HFFc6 (cell line): ENCODE results near the gene DNAH3. TPM values are rescaled to one million over a fixed set of nuclear protein-coding genes. Genes with fewer than 3 reads are reported as not detected.
A peak's percentile ranks its signal among the peaks of the same experiment; 100 is the strongest.

Source experiments
- DNase-seq: peaks from one replicate; pipeline ENCODE4 v3.0.0-alpha.2; 2018
- H3K27ac Mint-ChIP-seq: 2 replicates; pipeline ENCODE4 v1.8.0; 2020; ENCODE audit warnings: mild to moderate bottlenecking, mixed read lengths
- H3K27me3 Mint-ChIP-seq: 2 replicates; pipeline ENCODE4 v1.8.0; 2021; ENCODE audit warnings: mild to moderate bottlenecking, moderate library complexity, mixed read lengths; ENCODE audit not compliant: insufficient read depth
- H3K36me3 Mint-ChIP-seq: 2 replicates; pipeline ENCODE4 v1.8.0; 2021; ENCODE audit warnings: low read depth, mixed read lengths
- H3K4me1 Mint-ChIP-seq: 2 replicates; pipeline ENCODE4 v1.8.0; 2020; ENCODE audit warnings: low read depth, mixed read lengths
- H3K4me3 Mint-ChIP-seq: 2 replicates; pipeline ENCODE4 v1.8.0; 2020; ENCODE audit warnings: mild to moderate bottlenecking, moderate library complexity, mixed read lengths
- H3K9me3 Mint-ChIP-seq: 2 replicates; pipeline ENCODE4 v1.8.0; 2020; ENCODE audit warnings: mild to moderate bottlenecking, mixed read lengths
- total RNA-seq, 6 experiments: library from RNA; stranded (reverse); fragmentation: NEBNext Ultra II Directional; extraction: Animal tissue kit (Norgen Biotek cat#: 25700); gene quantifications; 2 replicates in 1 of 6; 3 replicates in 5 of 6; pipeline ENCODE4 v1.2.3, GENCODE V29; 2021
- TF ChIP-seq, protein P1 (sequence below): fragments of 200-600 bp; sonication (generic); IDR thresholded peaks from 2 replicates; pipeline ENCODE4 v1.5.0; 2021; ENCODE audit warnings: antibody characterized with exemption, mild to moderate bottlenecking

The DNAH3 gene
- total RNA-seq, 6 experiments from 2014 or later = not detected

GRCh38 chr16:20905576-20905975 lies 245.1 kb downstream of the DNAH3 start:
- Mint-ChIP-seq H3K4me1 (peaks cover 96% of the 10 kb centered on the region), H3K36me3 (peaks cover 15% of the 10 kb centered on the region), H3K27ac (peak overlapping the region; percentile 83), H3K4me3 (peak overlapping the region; percentile 67), H3K27me3 (no peaks in the 10 kb centered on the region; the same call in 1 of the 2 replicates), H3K9me3 (no peaks in the 10 kb centered on the region)
- TF ChIP-seq, protein P1, sequence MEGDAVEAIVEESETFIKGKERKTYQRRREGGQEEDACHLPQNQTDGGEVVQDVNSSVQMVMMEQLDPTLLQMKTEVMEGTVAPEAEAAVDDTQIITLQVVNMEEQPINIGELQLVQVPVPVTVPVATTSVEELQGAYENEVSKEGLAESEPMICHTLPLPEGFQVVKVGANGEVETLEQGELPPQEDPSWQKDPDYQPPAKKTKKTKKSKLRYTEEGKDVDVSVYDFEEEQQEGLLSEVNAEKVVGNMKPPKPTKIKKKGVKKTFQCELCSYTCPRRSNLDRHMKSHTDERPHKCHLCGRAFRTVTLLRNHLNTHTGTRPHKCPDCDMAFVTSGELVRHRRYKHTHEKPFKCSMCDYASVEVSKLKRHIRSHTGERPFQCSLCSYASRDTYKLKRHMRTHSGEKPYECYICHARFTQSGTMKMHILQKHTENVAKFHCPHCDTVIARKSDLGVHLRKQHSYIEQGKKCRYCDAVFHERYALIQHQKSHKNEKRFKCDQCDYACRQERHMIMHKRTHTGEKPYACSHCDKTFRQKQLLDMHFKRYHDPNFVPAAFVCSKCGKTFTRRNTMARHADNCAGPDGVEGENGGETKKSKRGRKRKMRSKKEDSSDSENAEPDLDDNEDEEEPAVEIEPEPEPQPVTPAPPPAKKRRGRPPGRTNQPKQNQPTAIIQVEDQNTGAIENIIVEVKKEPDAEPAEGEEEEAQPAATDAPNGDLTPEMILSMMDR = no peak
- DNase-seq = no peak

DNA sequence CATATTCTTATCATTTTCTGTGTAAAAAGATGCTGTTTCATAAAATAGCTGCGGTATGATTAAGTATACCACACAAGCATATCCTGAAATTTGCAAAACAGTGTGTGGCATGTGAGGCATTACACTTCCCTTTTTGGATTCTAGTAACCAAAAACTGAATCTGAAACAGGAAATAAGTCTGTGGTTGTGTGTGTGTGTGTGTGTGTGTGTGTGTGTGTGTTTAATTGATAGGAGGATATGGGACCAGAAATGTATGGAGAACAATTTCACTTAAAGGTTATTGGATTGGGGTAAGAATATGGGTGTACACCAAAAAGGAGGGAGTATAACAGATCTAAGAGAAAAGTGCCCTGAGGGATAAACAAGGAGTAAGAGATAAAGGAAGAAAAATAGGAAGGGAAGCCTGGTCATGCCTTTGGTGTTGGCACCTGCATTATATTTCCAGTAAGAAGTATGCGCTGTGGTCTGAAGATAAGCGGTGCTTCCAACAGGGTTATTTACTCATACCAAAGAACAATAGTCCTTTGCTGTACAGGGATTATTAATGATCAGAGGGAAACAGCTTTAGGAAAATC lies 246.1 kb downstream of the DNAH3 start:
- Mint-ChIP-seq H3K4me1 (peaks cover 86% of the 10 kb centered on the region), H3K27me3 (peaks cover 2% of the 10 kb centered on the region), H3K9me3 (no peaks in the 10 kb centered on the region), H3K4me3 (peak overlapping the region; percentile 67), H3K36me3 (peaks cover 15% of the 10 kb centered on the region), H3K27ac (peak overlapping the region; percentile 83)
- TF ChIP-seq, protein P1 = no peak
- DNase-seq = peak; percentile 71

- peak overlapping the region; percentile 67 for H3K4me3 Mint-ChIP-seq
- DNase-seq = no peak
- peak overlapping the region; percentile 83 for H3K27ac Mint-ChIP-seq
Measured at GRCh38 chr16:20903899-20904506, 246.6 kb downstream of the DNAH3 start.

DNA sequence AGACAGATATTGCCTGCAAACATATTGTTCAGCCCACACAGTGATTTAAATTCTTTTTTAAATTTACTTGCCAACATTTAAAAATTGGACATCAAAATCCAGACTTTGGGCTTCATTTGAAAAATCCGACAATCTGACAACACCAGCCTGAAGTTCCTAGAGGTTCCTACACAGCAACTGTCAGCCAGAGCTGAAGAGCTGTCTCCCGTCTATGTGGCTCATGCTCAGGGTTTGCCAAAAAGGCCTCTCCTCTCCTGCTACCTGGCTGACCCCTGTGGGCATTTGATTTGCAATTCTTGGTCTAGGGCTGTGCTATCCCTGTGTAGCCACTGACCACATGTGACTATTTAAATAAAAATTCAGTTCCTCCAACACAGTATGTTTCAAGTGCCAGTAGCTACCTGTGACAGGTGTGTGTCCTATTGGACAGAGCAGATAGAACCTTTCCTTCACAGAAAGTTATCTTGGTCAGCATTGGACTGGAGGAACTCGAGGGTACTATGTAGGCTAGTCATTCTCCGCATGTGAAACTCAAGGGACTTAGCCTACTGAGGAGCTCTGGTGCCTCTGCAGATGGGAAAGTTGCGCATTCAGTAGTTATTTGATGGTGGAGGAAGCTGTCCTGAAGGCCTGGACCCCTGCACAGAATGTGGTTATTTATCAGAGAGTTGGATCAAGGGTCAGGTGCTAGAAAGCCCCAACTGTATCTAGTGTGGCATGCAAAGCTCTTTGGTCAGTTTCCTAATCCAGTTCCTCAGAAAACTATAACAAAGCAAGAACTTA lies 247.3 kb downstream of the DNAH3 start:
- Mint-ChIP-seq H3K27me3 (peaks cover 2% of the 10 kb centered on the region), H3K9me3 (no peaks in the 10 kb centered on the region), H3K4me3 (peak overlapping the region; percentile 67; the same call in 1 of the 2 replicates), H3K36me3 (peaks cover 16% of the 10 kb centered on the region), H3K4me1 (peaks cover 82% of the 10 kb centered on the region), H3K27ac (peak overlapping the region; percentile 83)
- TF ChIP-seq, protein P1 = no peak
- no peak for DNase-seq

More at GRCh38 chr16:20903899-20904506, 246.6 kb downstream of the DNAH3 start:
- TF ChIP-seq, protein P1 = no peak
- Mint-ChIP-seq H3K27me3 (peaks cover 2% of the 10 kb centered on the region), H3K9me3 (no peaks in the 10 kb centered on the region), H3K4me1 (peaks cover 82% of the 10 kb centered on the region), H3K36me3 (peaks cover 15% of the 10 kb centered on the region)

DNA sequence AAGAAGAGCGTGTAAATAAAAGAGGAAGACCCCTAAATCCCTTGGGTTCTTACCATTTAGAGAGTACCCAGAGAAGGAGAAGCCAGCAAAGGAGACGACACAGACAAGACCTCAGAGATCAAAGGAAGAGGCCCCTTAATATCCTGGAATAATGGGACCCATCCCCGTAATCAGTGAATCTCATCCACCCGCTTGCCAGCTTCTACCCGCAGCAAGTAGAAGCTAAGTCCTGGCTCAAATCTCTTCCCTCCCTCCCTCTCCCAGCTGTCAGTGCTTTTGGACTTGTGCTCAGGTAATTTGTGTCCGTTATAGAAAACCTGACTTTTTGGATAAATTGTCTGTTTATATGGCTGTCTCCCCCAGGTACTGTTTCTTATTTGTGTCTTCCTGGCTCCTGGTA lies 248.2 kb downstream of the DNAH3 start:
- Mint-ChIP-seq H3K9me3 (no peaks in the 10 kb centered on the region), H3K27ac (peak overlapping the region; percentile 97), H3K36me3 (peaks cover 25% of the 10 kb centered on the region), H3K27me3 (peaks cover 2% of the 10 kb centered on the region), H3K4me3 (peak overlapping the region; percentile 20; the same call in 1 of the 2 replicates), H3K4me1 (peaks cover 82% of the 10 kb centered on the region)
- no peak for DNase-seq
- TF ChIP-seq, protein P1 = no peak
